Neural progenitor cell (in vitro differentiated cells): Measurements from ENCODE around the gene METTL14. TPM values are rescaled to one million over a fixed set of nuclear protein-coding genes. Genes with fewer than 3 reads are reported as not detected.

Source experiments
- DNase-seq: peaks from one replicate; pipeline ENCODE4 v3.0.0-alpha.2; 2016; ENCODE audit warnings: low spot score
- H2AFZ ChIP-seq: fragments of 200-600 bp; sonication (generic); replicated peaks from 2 replicates; pipeline ENCODE4 v1.6.1; 2016; ENCODE audit warnings: antibody characterized with exemption
- H3F3A ChIP-seq: fragments of 200-600 bp; sonication (generic); 2 replicates; pipeline ENCODE4 v1.6.1; 2016; ENCODE audit warnings: antibody characterized with exemption, low read depth
- H3K27ac ChIP-seq: fragments of 200-600 bp; sonication (generic); 2 replicates; pipeline ENCODE4 v1.5.1; 2016; ENCODE audit warnings: mild to moderate bottlenecking
- H3K27me3 ChIP-seq: fragments of 200-600 bp; sonication (generic); 2 replicates; pipeline ENCODE4 v1.6.1; 2016; ENCODE audit warnings: mild to moderate bottlenecking, moderate library complexity
- H3K36me3 ChIP-seq: fragments of 200-600 bp; sonication (generic); 2 replicates; pipeline ENCODE4 v1.5.1; 2016
- H3K4me1 ChIP-seq: fragments of 200-600 bp; sonication (generic); 2 replicates; pipeline ENCODE4 v1.6.1; 2016; ENCODE audit warnings: mixed run types
- H3K4me2 ChIP-seq: fragments of 200-600 bp; sonication (generic); 2 replicates; pipeline ENCODE4 v1.6.1; 2016
- H3K4me3 ChIP-seq: fragments of 200-600 bp; sonication (generic); 2 replicates; pipeline ENCODE4 v1.5.1; 2016
- H3K79me2 ChIP-seq: fragments of 200-600 bp; sonication (generic); 2 replicates; pipeline ENCODE4 v1.6.1; 2016; ENCODE audit warnings: low read depth
- H3K9ac ChIP-seq: fragments of 200-600 bp; sonication (generic); 2 replicates; pipeline ENCODE4 v1.6.1; 2016
- H3K9me3 ChIP-seq: fragments of 200-600 bp; sonication (generic); 2 replicates; pipeline ENCODE4 v1.5.1; 2016; ENCODE audit warnings: low read depth
- H4K20me1 ChIP-seq: fragments of 200-600 bp; sonication (generic); 2 replicates; pipeline ENCODE4 v1.6.1; 2016; ENCODE audit warnings: low read depth
- H3K27ac Mint-ChIP-seq: 3 replicates; pipeline ENCODE4 v1.8.0; 2021; ENCODE audit warnings: mixed read lengths
- H3K27me3 Mint-ChIP-seq: 2 replicates; pipeline ENCODE4 v1.8.0; 2022; ENCODE audit warnings: low read depth, mild to moderate bottlenecking, inconsistent platforms, moderate library complexity, mixed read lengths; ENCODE audit not compliant: insufficient read depth
- H3K36me3 Mint-ChIP-seq: 3 replicates; pipeline ENCODE4 v1.8.0; 2021; ENCODE audit warnings: mixed read lengths
- H3K4me1 Mint-ChIP-seq: 3 replicates; pipeline ENCODE4 v1.8.0; 2021; ENCODE audit warnings: mixed read lengths
- H3K4me3 Mint-ChIP-seq: 3 replicates; pipeline ENCODE4 v1.8.0; 2021; ENCODE audit warnings: mild to moderate bottlenecking, moderate library complexity, mixed read lengths
- H3K9me3 Mint-ChIP-seq: 3 replicates; pipeline ENCODE4 v1.8.0; 2020; ENCODE audit warnings: mixed read lengths
- EZH2 ChIP-seq: fragments of 200-600 bp; sonication (generic); IDR thresholded peaks from 2 replicates; pipeline ENCODE4 v1.6.1; 2017; ENCODE audit warnings: antibody characterized with exemption, mild to moderate bottlenecking, moderate library complexity
- EZH2phosphoT487 ChIP-seq: fragments of 200-600 bp; sonication (generic); IDR thresholded peaks from 2 replicates; pipeline ENCODE4 v1.6.1; 2017; ENCODE audit warnings: antibody characterized with exemption
- total RNA-seq: library from RNA; depleted of rRNA; stranded (reverse); fragments of >200 nt; gene quantifications from 2 replicates; pipeline ENCODE4 v1.2.3, GENCODE V29; 2015; ENCODE audit warnings: low replicate concordance
- TF ChIP-seq, protein P1 (sequence below): fragments of 200-600 bp; sonication (generic); IDR thresholded peaks from 2 replicates; pipeline ENCODE4 v1.5.1; 2017; ENCODE audit warnings: antibody characterized with exemption, mild to moderate bottlenecking

Gene METTL14
- total RNA-seq, 1 donor from 2014 or later, result 43.2 TPM

DNA sequence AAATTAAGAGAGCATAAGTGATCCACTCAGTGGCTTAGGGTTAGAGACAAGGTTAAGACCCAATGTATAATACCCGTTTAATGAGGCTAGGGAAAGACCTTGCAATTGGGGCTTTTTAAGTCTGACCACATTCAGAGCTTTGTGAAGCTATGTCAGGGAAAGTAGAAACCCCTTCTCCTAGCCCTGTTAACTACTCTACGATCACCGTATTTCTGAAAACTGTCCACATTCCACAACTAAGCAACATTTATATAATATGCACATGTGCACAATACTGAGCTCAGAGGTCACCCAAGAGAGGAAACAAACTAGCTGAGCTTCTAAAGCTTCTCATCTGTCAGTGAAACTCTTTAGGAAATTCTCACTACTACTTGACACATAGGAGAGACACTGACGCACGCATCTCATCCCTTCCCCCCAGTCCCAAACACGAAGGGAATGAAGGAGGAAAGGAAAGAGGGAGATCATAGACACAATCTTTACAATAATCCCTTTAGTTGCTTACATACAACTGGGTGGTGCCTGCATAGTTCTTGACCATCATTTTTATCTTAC is 56.2 kb downstream of the METTL14 start:
- Histone ChIP-seq H3K27me3 (no peaks in the 10 kb centered on the region), H3K4me3 (no peak overlapping the region), H4K20me1 (no peaks in the 10 kb centered on the region), H3F3A (no peaks in the 10 kb centered on the region), H3K36me3 (no peaks in the 10 kb centered on the region), H2AFZ (no peak overlapping the region), H3K4me2 (no peak overlapping the region), H3K27ac (no peak overlapping the region), H3K4me1 (no peaks in the 10 kb centered on the region), H3K79me2 (no peaks in the 10 kb centered on the region), H3K9me3 (no peaks in the 10 kb centered on the region), H3K9ac (no peak overlapping the region)
- no peak for DNase-seq
- Mint-ChIP-seq H3K4me3 (no peak overlapping the region), H3K4me1 (peaks cover under 1% of the 10 kb centered on the region), H3K9me3 (no peaks in the 10 kb centered on the region), H3K27me3 (peaks cover 2% of the 10 kb centered on the region), H3K27ac (no peak overlapping the region), H3K36me3 (no peaks in the 10 kb centered on the region)
- TF ChIP-seq, protein P1, sequence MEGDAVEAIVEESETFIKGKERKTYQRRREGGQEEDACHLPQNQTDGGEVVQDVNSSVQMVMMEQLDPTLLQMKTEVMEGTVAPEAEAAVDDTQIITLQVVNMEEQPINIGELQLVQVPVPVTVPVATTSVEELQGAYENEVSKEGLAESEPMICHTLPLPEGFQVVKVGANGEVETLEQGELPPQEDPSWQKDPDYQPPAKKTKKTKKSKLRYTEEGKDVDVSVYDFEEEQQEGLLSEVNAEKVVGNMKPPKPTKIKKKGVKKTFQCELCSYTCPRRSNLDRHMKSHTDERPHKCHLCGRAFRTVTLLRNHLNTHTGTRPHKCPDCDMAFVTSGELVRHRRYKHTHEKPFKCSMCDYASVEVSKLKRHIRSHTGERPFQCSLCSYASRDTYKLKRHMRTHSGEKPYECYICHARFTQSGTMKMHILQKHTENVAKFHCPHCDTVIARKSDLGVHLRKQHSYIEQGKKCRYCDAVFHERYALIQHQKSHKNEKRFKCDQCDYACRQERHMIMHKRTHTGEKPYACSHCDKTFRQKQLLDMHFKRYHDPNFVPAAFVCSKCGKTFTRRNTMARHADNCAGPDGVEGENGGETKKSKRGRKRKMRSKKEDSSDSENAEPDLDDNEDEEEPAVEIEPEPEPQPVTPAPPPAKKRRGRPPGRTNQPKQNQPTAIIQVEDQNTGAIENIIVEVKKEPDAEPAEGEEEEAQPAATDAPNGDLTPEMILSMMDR, result no peak
- TF ChIP-seq EZH2 (no peak), EZH2phosphoT487 (no peak)

DNA sequence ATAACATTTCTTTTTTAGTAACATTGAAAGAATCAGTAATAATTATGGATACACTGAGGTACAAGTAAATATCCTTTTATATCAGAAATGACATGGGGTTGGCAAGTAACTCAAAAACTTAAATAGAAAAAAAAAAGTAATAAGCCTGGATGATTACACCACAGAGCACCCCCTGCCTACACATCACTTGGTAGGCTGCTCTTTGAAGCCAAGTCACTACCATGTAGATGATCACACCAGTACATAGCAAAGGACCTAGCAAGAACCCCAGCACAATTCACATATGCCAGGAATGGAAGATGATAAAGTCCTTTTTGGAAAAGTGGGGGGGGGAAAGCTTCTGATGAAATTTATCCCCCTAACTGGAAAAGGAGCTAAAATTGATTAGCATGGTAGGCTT is 56.9 kb downstream of the METTL14 start:
- no peaks in the 10 kb centered on the region for H3K36me3 ChIP-seq
- Mint-ChIP-seq H3K4me3 (no peak overlapping the region), H3K27me3 (peaks cover 2% of the 10 kb centered on the region), H3K4me1 (peaks cover 3% of the 10 kb centered on the region), H3K27ac (no peak overlapping the region), H3K36me3 (no peaks in the 10 kb centered on the region), H3K9me3 (no peaks in the 10 kb centered on the region)
- no peak overlapping the region for H3K27ac ChIP-seq
- H3K4me2 ChIP-seq, result no peak overlapping the region
- no peak overlapping the region for H3K4me3 ChIP-seq
- no peaks in the 10 kb centered on the region for H3F3A ChIP-seq
- H3K4me1 ChIP-seq, result no peaks in the 10 kb centered on the region
- H3K79me2 ChIP-seq, result no peaks in the 10 kb centered on the region
- no peak for DNase-seq
- no peaks in the 10 kb centered on the region for H3K27me3 ChIP-seq
- H2AFZ ChIP-seq, result no peak overlapping the region
- H4K20me1 ChIP-seq, result no peaks in the 10 kb centered on the region
- no peak overlapping the region for H3K9ac ChIP-seq
- TF ChIP-seq EZH2phosphoT487, result no peak
- no peak for TF ChIP-seq EZH2
- TF ChIP-seq, protein P1, result no peak
- no peaks in the 10 kb centered on the region for H3K9me3 ChIP-seq

DNA sequence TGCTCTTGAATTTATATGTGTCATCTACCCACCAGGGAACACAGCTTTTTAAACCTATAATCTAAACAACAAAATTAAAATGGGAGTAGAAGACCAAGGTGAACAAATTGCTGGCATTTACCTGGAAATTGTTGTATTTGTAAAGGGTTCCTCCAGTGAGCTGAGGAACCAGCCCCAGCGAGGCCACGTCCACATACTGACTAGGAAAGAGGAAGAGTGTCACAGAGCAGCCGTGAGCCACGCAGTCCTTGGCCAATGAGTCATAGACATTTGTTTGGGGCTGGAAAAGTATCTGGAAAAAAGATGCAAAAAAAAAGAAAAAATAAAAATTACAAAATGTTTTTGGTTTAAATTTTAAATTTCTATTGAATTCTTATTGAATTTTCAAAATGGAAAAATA is 58.7 kb downstream of the METTL14 start:
- Histone ChIP-seq H4K20me1 (no peaks in the 10 kb centered on the region), H3K36me3 (no peaks in the 10 kb centered on the region)
- no peak overlapping the region for H3K4me3 Mint-ChIP-seq

More for the DNA sequence above, 58.7 kb downstream of the METTL14 start:
- Histone ChIP-seq H3K4me2 (no peak overlapping the region), H3F3A (no peaks in the 10 kb centered on the region), H3K4me3 (no peak overlapping the region), H3K4me1 (no peaks in the 10 kb centered on the region), H3K27me3 (no peaks in the 10 kb centered on the region), H3K27ac (no peak overlapping the region), H3K79me2 (no peaks in the 10 kb centered on the region), H2AFZ (no peak overlapping the region), H3K9me3 (no peaks in the 10 kb centered on the region), H3K9ac (no peak overlapping the region)
- Mint-ChIP-seq H3K4me1 (peaks cover 3% of the 10 kb centered on the region), H3K36me3 (no peaks in the 10 kb centered on the region), H3K27me3 (peaks cover 2% of the 10 kb centered on the region), H3K9me3 (no peaks in the 10 kb centered on the region), H3K27ac (no peak overlapping the region)
- no peak for DNase-seq
- TF ChIP-seq EZH2, result no peak
- no peak for TF ChIP-seq EZH2phosphoT487
- TF ChIP-seq, protein P1, result no peak
